Muscle layer of duodenum (tissue), 2 donors: ENCODE results near the gene ARL6IP5.

Source experiments
- H3K27ac ChIP-seq: one replicate; pipeline ENCODE4 v1.7.0; 2013; ENCODE audit warnings: mild to moderate bottlenecking, low read length
- H3K27me3 ChIP-seq: one replicate; pipeline ENCODE4 v1.7.0; 2013; ENCODE audit warnings: low read depth, mild to moderate bottlenecking, control low read depth, low read length
- H3K36me3 ChIP-seq, 2 donors: one replicate each; pipeline ENCODE4 v1.7.0; 2013; ENCODE audit warnings: low read length in 2 of 2, control low read depth in 1 of 2, mild to moderate bottlenecking in 1 of 2; ENCODE audit not compliant: insufficient read depth in 2 of 2, control insufficient read depth in 1 of 2
- H3K4me1 ChIP-seq, 2 donors: one replicate each; pipeline ENCODE4 v1.7.0; 2013; ENCODE audit warnings: low read length in 2 of 2, mild to moderate bottlenecking in 2 of 2, control low read depth in 1 of 2, moderate library complexity in 1 of 2; ENCODE audit not compliant: insufficient read depth in 2 of 2, control insufficient read depth in 1 of 2
- H3K4me3 ChIP-seq, 2 donors: one replicate each; pipeline ENCODE4 v1.7.0; 2013; ENCODE audit warnings: low read length in 2 of 2, low read depth in 1 of 2, mild to moderate bottlenecking in 1 of 2
- H3K9me3 ChIP-seq, 2 donors: one replicate each; pipeline ENCODE4 v1.7.0; 2013; ENCODE audit warnings: low read length in 2 of 2, control low read depth in 1 of 2, mild to moderate bottlenecking in 1 of 2; ENCODE audit not compliant: control insufficient read depth in 1 of 2
- donor health status: healthy.

The ARL6IP5 gene

GRCh38 chr3:69066121-69066520, 18.6 kb upstream of the ARL6IP5 start:
- Histone ChIP-seq H3K27ac (no peak overlapping the region), H3K4me1 (no peaks in the 10 kb centered on the region), H3K27me3 (no peaks in the 10 kb centered on the region), H3K9me3 (no peaks in the 10 kb centered on the region), H3K4me3 (no peak overlapping the region), H3K36me3 (peaks cover 23 to 33% of the 10 kb centered on the region in 2 donors)

DNA sequence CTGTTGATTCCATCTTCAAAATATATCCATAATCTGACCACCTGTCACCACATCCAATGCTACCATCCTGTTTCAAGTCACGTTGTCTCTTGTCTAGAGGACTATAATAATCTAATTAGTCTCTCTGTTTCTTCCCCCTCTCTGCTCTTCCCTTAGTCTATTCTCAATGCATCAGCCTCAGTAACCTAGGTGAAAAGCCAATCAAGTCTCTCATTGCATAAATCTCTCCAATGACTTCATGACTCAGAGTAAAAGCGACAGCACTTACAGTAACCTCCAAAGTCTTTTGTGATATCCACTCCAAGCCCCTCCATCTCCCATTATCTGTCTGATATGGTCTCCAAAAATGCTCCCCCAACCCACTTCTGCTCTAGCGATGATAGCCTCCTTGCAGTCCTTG, 11.8 kb upstream of the ARL6IP5 start:
- H3K9me3 ChIP-seq: no peaks in the 10 kb centered on the region
- no peak overlapping the region for H3K4me3 ChIP-seq
- H3K36me3 ChIP-seq: peaks cover 3 to 12% of the 10 kb centered on the region in 2 donors
- H3K27ac ChIP-seq: no peak overlapping the region
- no peaks in the 10 kb centered on the region for H3K27me3 ChIP-seq
- H3K4me1 ChIP-seq: peaks cover 0 to 4% of the 10 kb centered on the region in 2 donors

DNA sequence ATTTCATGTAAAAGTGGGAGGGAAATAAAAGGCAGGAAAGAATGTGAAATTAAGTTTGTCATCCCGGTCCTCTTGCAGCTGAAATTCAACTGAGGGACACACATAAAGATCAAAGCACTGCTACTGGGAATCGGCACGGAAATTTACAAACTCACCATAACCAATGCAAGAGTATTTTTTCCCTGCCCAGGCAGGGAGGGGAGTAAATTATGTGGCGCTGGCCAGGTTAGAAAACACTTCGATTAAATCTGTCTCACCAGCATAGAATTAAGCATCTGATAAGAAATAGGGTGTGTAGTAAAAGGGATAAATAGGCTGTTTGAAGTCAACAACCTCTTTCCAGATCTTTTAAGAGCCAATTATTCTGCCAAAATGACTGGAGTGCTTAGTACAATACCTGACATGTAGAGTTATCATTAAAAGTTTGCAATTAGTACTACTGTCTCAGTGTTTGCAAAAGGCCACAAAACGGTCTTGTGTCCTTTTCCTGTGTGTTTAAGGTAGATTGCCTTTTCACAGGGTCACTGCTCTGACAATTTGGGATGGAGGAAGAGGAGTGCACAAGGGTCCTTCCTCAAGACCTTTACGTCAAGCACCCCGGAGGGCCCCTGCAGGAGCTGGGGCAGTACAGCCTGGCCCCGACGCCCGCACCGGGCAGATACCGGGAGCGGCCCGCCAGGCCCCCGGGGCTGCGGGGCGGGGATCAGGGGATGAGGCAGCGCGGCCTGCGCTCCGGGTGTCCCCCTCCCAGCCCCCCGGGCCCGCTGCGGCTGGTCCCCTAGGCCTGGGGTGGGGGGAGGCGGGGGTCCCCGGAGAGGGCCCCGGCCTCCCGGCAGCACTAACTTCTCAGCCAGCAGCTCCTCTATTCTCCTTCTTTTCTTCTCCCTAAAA, 5.2 kb upstream of the ARL6IP5 start:
- Histone ChIP-seq H3K9me3 (no peaks in the 10 kb centered on the region), H3K36me3 (no peaks in the 10 kb centered on the region), H3K4me1 (peaks cover 25 to 41% of the 10 kb centered on the region in 2 donors), H3K4me3 (peak overlapping the region; percentile 76 to 98), H3K27me3 (no peaks in the 10 kb centered on the region), H3K27ac (peak overlapping the region; percentile 80)

DNA sequence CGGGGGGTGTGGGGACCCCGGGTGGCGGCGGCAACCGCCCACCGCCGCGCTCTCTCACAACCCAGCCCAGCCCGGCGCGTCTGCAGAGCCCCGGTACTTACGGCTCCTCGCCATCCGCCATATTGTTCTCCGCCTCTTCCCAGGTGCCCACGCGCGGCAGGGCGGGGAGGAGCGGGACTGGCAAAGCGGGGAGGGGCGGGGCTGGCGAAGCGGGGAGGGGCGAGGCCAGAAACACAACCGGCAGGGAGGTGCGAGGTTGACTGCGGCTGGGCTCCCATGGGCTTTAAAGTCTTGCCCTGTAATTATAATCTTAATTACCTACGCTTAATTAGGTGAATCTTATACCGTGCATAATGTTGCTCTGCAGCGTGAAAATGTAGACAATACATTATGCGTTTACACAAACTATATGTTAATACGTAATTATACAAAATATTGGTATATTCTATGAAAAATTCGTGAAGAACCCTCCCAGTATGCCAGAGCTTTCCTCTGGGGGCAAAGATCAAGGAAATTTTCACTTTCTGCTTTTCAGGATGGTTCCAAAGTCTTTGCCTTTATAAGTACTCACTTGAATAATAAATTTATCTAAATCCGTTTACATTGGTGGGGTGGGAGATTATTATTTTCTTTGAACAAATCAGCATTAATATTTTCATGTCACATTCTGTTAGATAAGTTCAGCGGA, 4.4 kb upstream of the ARL6IP5 start, which contains the start of gene UBA3:
Gene UBA3 (minus strand): TSS at position 133 of the 688 bp plus-strand sequence. CDS start 12 bp downstream, at position 121.
- H3K27ac ChIP-seq: peak within 1 kb of the TSS; percentile 80
- H3K36me3 ChIP-seq: no peaks in the 10 kb centered on the region
- H3K9me3 ChIP-seq: no peaks in the 10 kb centered on the region
- H3K4me3 ChIP-seq: peak within 1 kb of the TSS; percentile 76 to 98
- H3K27me3 ChIP-seq: no peaks in the 10 kb centered on the region
- peaks cover 26 to 43% of the 10 kb centered on the region in 2 donors for H3K4me1 ChIP-seq

GRCh38 chr3:69081583-69082262, 3.0 kb upstream of the ARL6IP5 start:
- Histone ChIP-seq H3K4me1 (peaks cover 26 to 50% of the 10 kb centered on the region in 2 donors), H3K4me3 (no peak overlapping the region), H3K27ac (peak overlapping the region; percentile 6), H3K27me3 (no peaks in the 10 kb centered on the region), H3K9me3 (no peaks in the 10 kb centered on the region), H3K36me3 (no peaks in the 10 kb centered on the region)

DNA sequence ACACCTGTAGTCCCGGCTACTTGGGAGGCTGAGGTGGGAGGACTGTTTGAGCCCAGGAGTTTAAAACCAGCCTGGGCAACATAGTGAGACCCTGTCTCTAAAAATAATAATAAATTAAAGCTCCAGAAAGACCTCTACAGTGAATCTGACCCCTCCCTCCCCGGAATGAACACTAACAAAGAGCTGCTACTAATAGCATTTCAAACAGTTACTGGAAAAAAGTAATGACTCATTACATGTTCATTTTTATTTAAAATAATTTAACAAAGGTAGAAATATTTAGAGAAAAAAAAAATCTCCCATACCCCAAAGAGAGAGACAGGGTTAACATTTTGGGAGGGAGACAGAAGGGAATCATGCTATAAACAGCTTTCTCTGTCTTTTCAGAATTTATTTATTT, 2.4 kb upstream of the ARL6IP5 start:
- Histone ChIP-seq H3K4me1 (peaks cover 29 to 55% of the 10 kb centered on the region in 2 donors), H3K27me3 (no peaks in the 10 kb centered on the region), H3K4me3 (no peak overlapping the region), H3K27ac (peak overlapping the region; percentile 97), H3K36me3 (no peaks in the 10 kb centered on the region), H3K9me3 (no peaks in the 10 kb centered on the region)

DNA sequence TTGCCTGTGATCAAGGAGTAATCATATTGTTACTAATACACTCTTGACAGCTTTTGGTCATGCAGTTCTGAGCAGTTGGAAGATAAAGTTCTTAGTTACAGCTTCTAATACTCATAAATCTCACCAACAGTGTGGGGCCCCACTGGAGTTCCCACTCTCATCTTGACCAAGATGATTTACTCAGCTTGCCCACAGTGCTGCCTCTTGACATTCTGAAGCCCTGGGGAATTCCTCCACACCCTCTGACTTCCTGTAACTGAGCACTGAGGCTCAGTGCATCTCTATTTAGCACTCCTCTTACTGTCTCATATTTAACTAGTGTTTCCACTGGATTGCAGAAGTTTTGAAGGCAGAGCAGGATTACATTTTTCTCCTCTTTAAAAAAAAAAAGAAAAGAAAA, 1.9 kb upstream of the ARL6IP5 start:
- Histone ChIP-seq H3K9me3 (no peaks in the 10 kb centered on the region), H3K36me3 (no peaks in the 10 kb centered on the region), H3K4me1 (peaks cover 31 to 56% of the 10 kb centered on the region in 2 donors), H3K27me3 (no peaks in the 10 kb centered on the region), H3K27ac (peak overlapping the region; percentile 97), H3K4me3 (no peak overlapping the region)

GRCh38 chr3:69085168-69085832, 563 bp downstream of the ARL6IP5 start:
- Histone ChIP-seq H3K4me3 (peak overlapping the region; percentile 93 to 97), H3K27me3 (no peaks in the 10 kb centered on the region), H3K27ac (peak overlapping the region; percentile 97), H3K9me3 (no peaks in the 10 kb centered on the region), H3K4me1 (peaks cover 42 to 65% of the 10 kb centered on the region in 2 donors), H3K36me3 (no peaks in the 10 kb centered on the region)

DNA sequence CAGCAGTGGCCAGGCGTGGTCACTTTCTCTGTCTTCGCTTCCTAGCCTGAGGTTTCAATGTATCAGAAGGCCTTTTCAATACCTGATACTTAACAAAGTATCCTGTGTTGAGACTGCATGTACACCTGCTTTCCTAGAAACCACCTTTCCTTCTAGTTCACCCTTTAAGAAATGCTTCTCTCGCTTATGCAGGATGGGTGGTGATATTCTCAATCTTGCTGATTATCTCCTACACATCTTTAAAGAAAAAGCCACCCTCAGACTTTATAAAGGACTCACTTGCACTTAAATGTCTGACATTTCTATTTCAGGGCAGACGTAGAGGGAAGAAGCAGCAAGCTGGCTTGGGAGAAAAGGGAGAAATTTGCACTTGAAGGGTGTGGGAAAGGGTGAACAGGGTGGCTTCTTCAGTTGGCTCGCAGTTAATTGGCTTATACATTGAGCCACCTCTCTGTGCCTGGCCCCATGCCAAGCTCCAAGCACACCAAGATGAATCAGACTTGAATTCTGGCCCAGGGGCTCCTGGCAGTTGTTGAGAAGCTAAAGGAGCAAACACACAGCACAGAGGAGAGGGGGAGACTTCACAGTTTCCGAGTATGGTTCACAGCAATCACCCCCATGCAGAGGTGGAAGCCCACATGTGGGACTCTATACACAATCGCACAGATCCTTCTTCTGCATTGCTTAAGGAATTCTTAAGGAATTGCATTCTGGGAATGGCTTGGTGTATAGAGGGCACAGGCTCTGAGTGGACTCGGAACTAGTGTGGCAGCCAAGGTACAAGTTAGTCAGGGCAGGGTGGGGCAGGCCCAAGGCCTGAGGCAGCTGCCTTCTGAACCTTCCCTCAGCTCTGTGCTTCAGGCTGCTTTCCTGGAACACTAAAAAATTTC, 1.3 kb downstream of the ARL6IP5 start:
- peaks cover 42 to 68% of the 10 kb centered on the region in 2 donors for H3K4me1 ChIP-seq
- no peaks in the 10 kb centered on the region for H3K36me3 ChIP-seq
- peak overlapping the region; percentile 97 for H3K27ac ChIP-seq
- peak overlapping the region; percentile 93 to 97 for H3K4me3 ChIP-seq
- H3K27me3 ChIP-seq: no peaks in the 10 kb centered on the region
- H3K9me3 ChIP-seq: no peaks in the 10 kb centered on the region
